Skeletal muscle tissue (tissue), 4 donors: ENCODE results near the gene TMEM258. TPM values are rescaled to one million over a fixed set of nuclear protein-coding genes. Genes with fewer than 3 reads are reported as not detected.

ENCODE experiments used
- H3K27ac ChIP-seq: one replicate; pipeline ENCODE4 v1.7.0; 2013; ENCODE audit warnings: mild to moderate bottlenecking, low read depth, low read length, inconsistent platforms
- H3K27me3 ChIP-seq, 3 donors: one replicate each; pipeline ENCODE4 v1.7.0; 2013; ENCODE audit warnings: low read length in 3 of 3; ENCODE audit not compliant: control insufficient read depth in 3 of 3, insufficient read depth in 3 of 3
- H3K36me3 ChIP-seq, 3 donors: one replicate each; pipeline ENCODE4 v1.7.0; 2013; ENCODE audit warnings: low read length in 3 of 3; ENCODE audit not compliant: control insufficient read depth in 3 of 3, insufficient read depth in 3 of 3
- H3K4me1 ChIP-seq, 3 donors: one replicate each; pipeline ENCODE4 v1.7.0; 2013; ENCODE audit warnings: low read length in 3 of 3, mild to moderate bottlenecking in 3 of 3; ENCODE audit not compliant: control insufficient read depth in 3 of 3, insufficient read depth in 3 of 3
- H3K4me3 ChIP-seq, 3 donors: one replicate each; pipeline ENCODE4 v1.7.0; 2013; ENCODE audit warnings: low read length in 3 of 3
- H3K9ac ChIP-seq, 3 donors: one replicate each; pipeline ENCODE4 v1.7.0; 2013; ENCODE audit warnings: low read length in 3 of 3, mild to moderate bottlenecking in 3 of 3, moderate library complexity in 2 of 3, low read depth in 1 of 3
- H3K9me3 ChIP-seq, 3 donors: one replicate each; pipeline ENCODE4 v1.7.0; 2013; ENCODE audit warnings: low read length in 3 of 3; ENCODE audit not compliant: control insufficient read depth in 3 of 3
- total RNA-seq: library from RNA; depleted of rRNA; stranded (reverse); fragments of >200 nt; gene quantifications from one replicate; pipeline ENCODE4 v1.2.3, GENCODE V29; 2014
- donor health status: Osteomylitis.

The TMEM258 gene
- total RNA-seq, 1 donor from 2014 or later = 118 TPM

DNA sequence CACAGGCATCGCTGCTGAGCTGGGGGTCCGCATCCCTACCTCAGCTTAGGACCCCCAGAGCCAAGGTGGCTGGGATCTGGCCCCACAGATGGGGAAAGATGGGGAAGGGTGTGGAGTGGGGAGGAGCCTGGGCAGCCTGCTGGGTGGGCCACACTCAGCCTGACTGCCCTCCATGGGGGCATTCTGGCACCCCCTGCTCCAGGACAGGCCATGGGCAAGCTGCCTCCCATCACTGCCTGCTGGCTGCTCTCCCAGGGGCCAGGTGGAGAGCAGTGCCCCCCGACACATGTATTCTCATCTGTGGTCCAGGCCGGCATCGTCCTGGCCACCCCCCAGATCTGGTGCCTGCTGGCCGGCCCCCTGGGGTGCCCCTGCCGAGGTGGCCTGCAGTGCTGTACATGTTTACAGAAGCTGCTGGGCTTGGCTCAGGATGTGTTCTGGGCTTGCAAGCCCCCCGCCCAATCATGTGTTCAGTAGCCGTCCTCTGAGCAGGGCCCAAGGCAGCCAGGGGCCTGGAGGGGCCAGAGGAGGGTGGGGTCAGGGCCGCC lies 47.7 kb downstream of the TMEM258 start:
- peaks cover 0 to 20% (median 7%) of the 10 kb centered on the region in 3 donors for H3K36me3 ChIP-seq
- peaks cover 5 to 6% (median 5%) of the 10 kb centered on the region in 3 donors for H3K4me1 ChIP-seq
- H3K27ac ChIP-seq = no peak overlapping the region

DNA sequence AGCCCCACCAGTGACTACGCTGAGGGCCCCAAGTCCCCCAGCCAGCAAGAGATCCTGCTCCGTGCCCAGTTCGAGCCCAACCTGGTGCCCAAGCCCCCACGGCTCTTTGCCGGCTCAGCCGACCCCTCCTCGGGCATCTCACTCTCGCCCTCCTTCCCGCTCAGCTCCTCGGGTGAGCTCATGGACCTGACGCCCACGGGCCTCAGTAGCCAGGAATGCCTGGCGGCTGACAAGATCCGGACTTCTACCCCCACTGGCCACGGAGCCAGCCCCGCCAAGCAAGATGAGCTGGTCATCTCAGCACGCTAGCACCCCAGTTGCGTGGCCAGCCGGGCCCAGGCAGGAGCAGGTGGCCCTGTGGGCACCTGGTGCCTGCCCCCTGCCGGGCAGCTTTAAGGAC lies 48.2 kb downstream of the TMEM258 start:
- Histone ChIP-seq H3K27ac (no peak overlapping the region), H3K9ac (no peak overlapping the region), H3K4me1 (peaks cover 5 to 6% (median 5%) of the 10 kb centered on the region in 3 donors), H3K27me3 (peaks cover 0 to 3% (median 0%) of the 10 kb centered on the region in 3 donors), H3K36me3 (peaks cover 0 to 20% (median 7%) of the 10 kb centered on the region in 3 donors), H3K9me3 (no peaks in the 10 kb centered on the region), H3K4me3 (no peak overlapping the region)

More for the DNA sequence above, 47.7 kb downstream of the TMEM258 start:
- Histone ChIP-seq H3K9me3 (no peaks in the 10 kb centered on the region), H3K9ac (no peak overlapping the region), H3K4me3 (no peak overlapping the region), H3K27me3 (peaks cover 0 to 3% (median 0%) of the 10 kb centered on the region in 3 donors)

DNA sequence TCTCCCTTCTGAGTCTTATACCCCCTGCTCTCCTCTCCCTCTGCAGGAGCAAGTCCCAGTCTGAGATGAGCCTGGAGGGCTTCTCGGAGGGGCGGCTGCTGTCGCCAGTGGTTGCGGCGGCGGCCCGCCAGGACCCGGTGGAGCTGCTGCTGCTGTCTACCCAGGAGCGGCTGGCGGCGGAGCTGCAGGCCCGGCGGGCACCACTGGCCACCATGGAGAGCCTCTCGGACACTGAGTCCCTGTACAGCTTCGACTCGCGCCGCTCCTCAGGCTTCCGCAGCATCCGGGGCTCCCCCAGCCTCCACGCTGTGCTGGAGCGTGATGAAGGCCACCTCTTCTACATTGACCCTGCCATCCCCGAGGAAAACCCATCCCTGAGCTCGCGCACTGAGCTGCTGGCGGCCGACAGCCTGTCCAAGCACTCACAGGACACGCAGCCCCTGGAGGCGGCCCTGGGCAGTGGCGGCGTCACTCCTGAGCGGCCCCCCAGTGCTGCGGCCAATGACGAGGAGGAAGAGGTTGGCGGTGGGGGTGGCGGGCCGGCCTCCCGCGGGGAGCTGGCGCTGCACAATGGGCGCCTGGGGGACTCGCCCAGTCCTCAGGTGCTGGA lies 48.8 kb downstream of the TMEM258 start:
- Histone ChIP-seq H3K9ac (no peak overlapping the region), H3K27me3 (peaks cover 0 to under 1% (median 0%) of the 10 kb centered on the region in 3 donors), H3K4me1 (peaks cover 5 to 6% (median 5%) of the 10 kb centered on the region in 3 donors), H3K4me3 (no peak overlapping the region), H3K27ac (no peak overlapping the region), H3K9me3 (no peaks in the 10 kb centered on the region), H3K36me3 (peaks cover 0 to 20% (median 7%) of the 10 kb centered on the region in 3 donors)

DNA sequence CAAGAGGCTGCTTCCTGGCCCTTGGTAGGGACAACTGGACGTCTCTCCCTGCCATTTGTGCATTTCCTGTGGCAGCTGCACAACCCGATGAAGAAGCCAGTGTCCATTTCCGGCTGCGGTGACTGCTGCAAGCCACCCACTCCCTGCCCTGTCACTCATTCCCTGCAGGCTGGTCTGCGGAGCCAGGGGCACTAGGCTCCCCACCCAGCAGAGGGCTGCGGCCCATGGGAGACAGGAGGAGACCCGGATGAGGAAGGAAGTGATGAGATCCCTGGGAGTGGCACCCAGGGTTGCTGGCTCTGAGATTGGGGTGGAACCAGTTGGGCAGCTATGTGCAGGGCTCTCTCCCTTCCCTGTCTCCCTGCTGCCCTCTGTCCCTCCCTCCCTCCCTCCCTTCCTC lies 50.0 kb downstream of the TMEM258 start:
- H3K4me1 ChIP-seq = no peaks in the 10 kb centered on the region
- H3K36me3 ChIP-seq = peaks cover 0 to 20% (median 10%) of the 10 kb centered on the region in 3 donors
- H3K4me3 ChIP-seq = no peak overlapping the region
- H3K9me3 ChIP-seq = no peaks in the 10 kb centered on the region
- no peak overlapping the region for H3K27ac ChIP-seq
- H3K27me3 ChIP-seq = no peaks in the 10 kb centered on the region
- no peak overlapping the region for H3K9ac ChIP-seq

DNA sequence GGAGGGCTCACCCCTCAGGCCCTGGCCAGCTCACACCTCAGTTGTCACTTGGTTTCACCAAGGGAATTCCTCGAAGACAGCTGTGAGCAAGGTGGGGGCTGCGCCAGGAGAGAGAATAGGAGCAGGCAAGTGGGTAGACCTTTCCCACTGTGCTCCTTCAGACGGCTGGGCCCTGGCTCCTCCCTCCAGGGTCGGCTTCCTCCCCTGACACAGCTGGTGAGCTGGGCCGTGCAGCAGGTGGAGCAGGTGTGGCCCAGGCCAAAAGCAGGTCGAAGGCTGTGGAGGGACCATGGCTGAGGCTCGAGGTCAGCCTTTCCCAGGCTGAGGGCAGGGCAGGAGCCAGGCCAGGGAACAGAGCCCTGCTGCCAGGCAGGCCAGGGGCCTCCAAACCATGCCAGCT lies 52.4 kb downstream of the TMEM258 start:
- H3K36me3 ChIP-seq = peaks cover 0 to 37% (median 19%) of the 10 kb centered on the region in 3 donors
- no peaks in the 10 kb centered on the region for H3K4me1 ChIP-seq
- no peak overlapping the region for H3K4me3 ChIP-seq
- no peaks in the 10 kb centered on the region for H3K9me3 ChIP-seq
- no peaks in the 10 kb centered on the region for H3K27me3 ChIP-seq
- no peak overlapping the region for H3K9ac ChIP-seq
- no peak overlapping the region for H3K27ac ChIP-seq

DNA sequence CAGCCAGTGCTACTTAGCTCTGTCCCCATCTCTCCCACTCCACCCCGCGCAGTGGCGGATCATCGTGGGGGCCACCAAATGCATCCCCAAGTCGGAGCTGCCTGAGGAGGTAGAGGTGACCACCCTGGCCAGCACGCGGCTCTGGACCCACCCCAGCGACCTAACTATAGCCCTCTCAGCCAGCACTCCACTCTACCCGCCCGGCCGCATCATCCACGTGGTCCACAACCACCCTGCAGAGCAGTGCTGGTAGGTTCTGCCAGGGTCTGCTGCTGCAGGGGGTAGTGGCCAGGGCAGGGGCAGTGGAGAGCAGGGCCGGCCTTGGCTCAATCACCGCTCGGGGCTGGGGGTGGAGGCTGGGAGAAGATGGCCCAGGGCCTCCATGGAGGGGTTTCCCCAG lies 53.0 kb downstream of the TMEM258 start:
- H3K4me3 ChIP-seq = no peak overlapping the region
- H3K9ac ChIP-seq = no peak overlapping the region
- H3K4me1 ChIP-seq = no peaks in the 10 kb centered on the region
- H3K9me3 ChIP-seq = no peaks in the 10 kb centered on the region
- H3K36me3 ChIP-seq = peaks cover 0 to 39% (median 20%) of the 10 kb centered on the region in 3 donors
- no peaks in the 10 kb centered on the region for H3K27me3 ChIP-seq
- H3K27ac ChIP-seq = no peak overlapping the region

Other genes with a start within 250 kb of the TMEM258 start
- 1.6 TPM for gene SYT7, start 211.5 kb downstream of the TMEM258 start, total RNA-seq
- 1.0 TPM for gene DAGLA, start 112.2 kb downstream of the TMEM258 start, total RNA-seq
- gene MYRF, start 40.0 kb downstream of the TMEM258 start, total RNA-seq = not detected
- gene FEN1, start 312 bp upstream of the TMEM258 start, total RNA-seq = 11.0 TPM
- gene FADS1, start 24.4 kb upstream of the TMEM258 start, total RNA-seq = 16.2 TPM
- 41.2 TPM for gene FADS2, start 35.7 kb upstream of the TMEM258 start, total RNA-seq
- gene FADS3, start 98.9 kb upstream of the TMEM258 start, total RNA-seq = 43.3 TPM
- gene RAB3IL1, start 125.0 kb upstream of the TMEM258 start, total RNA-seq = 9.4 TPM
- 2.1 TPM for gene BEST1, start 157.8 kb upstream of the TMEM258 start, total RNA-seq
- gene FTH1, start 175.0 kb upstream of the TMEM258 start, total RNA-seq = 276 TPM